ENCODE data around the gene CORIN. TPM values are rescaled to one million over a fixed set of nuclear protein-coding genes. Genes with fewer than 3 reads are reported as not detected.
"Not testable (repeated sequence)": the region's sequence is repeated elsewhere in the genome, so short reads cannot be mapped to it uniquely, and the experiment has no call there.

The CORIN gene
- total and polyA plus RNA-seq, 11 donors: 5.6 to 130 (median 40.1) TPM

- 45 to 62% (median 56%) methylated on average over 6 of the region's 6 CpGs for WGBS, 4 donors
- H3K27ac ChIP-seq: peak overlapping the region in 2 of 12 donors; percentile 3 to 51
- H3K4me3 ChIP-seq: no peak overlapping the region
- intact Hi-C loops (cut with DNase I): no loop called here
- TF ChIP-seq CTCF (IDR thresholded peaks at IDR 0.05): no peak
- TF ChIP-seq POLR2A (IDR thresholded peaks at IDR 0.05): no peak
- peaks cover 0 to 26% (median 5%) of the 10 kb centered on the region in 12 donors for H3K4me1 ChIP-seq
- H3K9me3 ChIP-seq: no peaks in the 10 kb centered on the region
- H3K27me3 ChIP-seq: peaks cover 0 to 3% (median 0%) of the 10 kb centered on the region in 9 donors
- ATAC-seq (peak in 2 of 4 donors; percentile 76 to 77), DNase-seq (no peak)
- no peaks in the 10 kb centered on the region for H3K36me3 ChIP-seq
Observed at GRCh38 chr4:47696823-47697222, 141.0 kb downstream of the CORIN start.

GRCh38 chr4:47695260-47695659 is 142.6 kb downstream of the CORIN start:
- WGBS, 4 donors: 77 to 91% (median 83%) methylated on average over 1 of the region's 1 CpG
- no peaks in the 10 kb centered on the region for H3K36me3 ChIP-seq
- intact Hi-C loops (cut with DNase I): no loop called here

DNA sequence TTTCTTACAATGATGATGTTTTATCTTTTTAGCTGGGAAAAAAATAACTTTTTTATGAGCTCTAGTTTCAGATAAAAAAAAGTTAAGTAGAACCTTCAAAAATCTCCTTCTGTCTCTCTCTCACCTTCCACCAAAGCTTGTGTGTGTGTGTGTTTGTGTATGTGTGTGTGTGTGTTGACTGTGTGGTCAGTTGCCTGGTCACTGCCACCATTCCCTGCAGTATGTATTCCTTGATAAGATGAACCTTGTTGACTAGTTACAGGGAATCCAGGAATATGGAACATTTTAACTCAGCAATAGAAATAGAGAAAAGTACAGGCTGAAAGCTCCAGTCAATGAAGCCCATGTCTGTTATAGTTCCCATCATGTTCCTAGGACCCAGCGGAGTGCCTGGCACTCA is 143.5 kb downstream of the CORIN start:
- ATAC-seq (no peak), DNase-seq (no peak)
- Histone ChIP-seq H3K36me3 (no peaks in the 10 kb centered on the region), H3K4me3 (no peak overlapping the region), H3K9me3 (no peaks in the 10 kb centered on the region), H3K27ac (no peak overlapping the region), H3K27me3 (peaks cover 0 to 3% (median 0%) of the 10 kb centered on the region in 9 donors), H3K4me1 (peaks cover 0 to 11% (median 0%) of the 10 kb centered on the region in 12 donors)
- 96 to 100% (median 98%) methylated on average over 1 of the region's 1 CpG for whole genome bisulfite sequencing, 4 donors
- intact Hi-C loops (cut with DNase I): no loop called here
- TF ChIP-seq POLR2A (IDR thresholded peaks at IDR 0.05) (no peak), CTCF (IDR thresholded peaks at IDR 0.05) (no peak)

More at GRCh38 chr4:47695260-47695659, 142.6 kb downstream of the CORIN start:
- H3K27ac ChIP-seq: no peak overlapping the region
- peaks cover 0 to 3% (median 0%) of the 10 kb centered on the region in 9 donors for H3K27me3 ChIP-seq
- DNase-seq (no peak), ATAC-seq (no peak)
- no peaks in the 10 kb centered on the region for H3K9me3 ChIP-seq
- H3K4me3 ChIP-seq: no peak overlapping the region
- TF ChIP-seq POLR2A (IDR thresholded peaks at IDR 0.05) (no peak), CTCF (IDR thresholded peaks at IDR 0.05) (no peak)
- peaks cover 0 to 12% (median 0%) of the 10 kb centered on the region in 12 donors for H3K4me1 ChIP-seq

GRCh38 chr4:47692691-47693090 is 145.2 kb downstream of the CORIN start:
- ATAC-seq: no peak
- H3K27ac ChIP-seq: peak overlapping the region in 1 of 12 donors; percentile 9
- WGBS, 4 donors: 62 to 67% (median 63%) methylated on average over 7 of the region's 7 CpGs

GRCh38 chr4:47691757-47692383 is 146.0 kb downstream of the CORIN start:
- intact Hi-C loops (cut with DNase I); H3K4me3 ChIP-seq; H3K27me3 ChIP-seq; DNase-seq; H3K36me3 ChIP-seq; H3K9me3 ChIP-seq: not testable (repeated sequence)
- WGBS, 4 donors: 61 to 74% (median 65%) methylated on average over 1 of the region's 1 CpG
- peak overlapping the region in 1 of 12 donors; percentile 9 for H3K27ac ChIP-seq
- peak in 3 of 4 donors; percentile 24 to 42 (median 37) for ATAC-seq
- peaks cover 0 to 11% (median 0%) of the 10 kb centered on the region in 12 donors for H3K4me1 ChIP-seq

More at GRCh38 chr4:47692691-47693090, 145.2 kb downstream of the CORIN start:
- TF ChIP-seq POLR2A (IDR thresholded peaks at IDR 0.05) (no peak), CTCF (IDR thresholded peaks at IDR 0.05) (no peak)
- peaks cover 0 to 11% (median 0%) of the 10 kb centered on the region in 12 donors for H3K4me1 ChIP-seq
- H3K9me3 ChIP-seq: no peaks in the 10 kb centered on the region
- intact Hi-C loops (cut with DNase I): no loop called here
- no peak overlapping the region for H3K4me3 ChIP-seq
- no peak for DNase-seq
- no peaks in the 10 kb centered on the region for H3K36me3 ChIP-seq
- peaks cover 0 to 3% (median 0%) of the 10 kb centered on the region in 9 donors for H3K27me3 ChIP-seq
